ENCODE measurements around the gene POLR2M. TPM values are rescaled to one million over a fixed set of nuclear protein-coding genes. Genes with fewer than 3 reads are reported as not detected.

POLR2M gene
- polyA plus RNA-seq, 4 donors = 85.4 to 99.2 (median 94.6) TPM

- DNase-seq (ENCODE audit: low read depth in 4 of 4, low spot score in 2 of 4) = no peak
These were observed 29.4 kb downstream of the POLR2M start for GRCh38 chr15:57735891-57736290.

GRCh38 chr15:57736591-57736990 lies 30.1 kb downstream of the POLR2M start:
- no peak for DNase-seq (ENCODE audit: low read depth in 4 of 4, low spot score in 2 of 4)

- DNase-seq (ENCODE audit: low read depth in 4 of 4, low spot score in 2 of 4) = no peak
These were observed 32.3 kb downstream of the POLR2M start for GRCh38 chr15:57738734-57739237.

GRCh38 chr15:57740048-57740447 lies 33.5 kb downstream of the POLR2M start:
- DNase-seq (ENCODE audit: low read depth in 4 of 4, low spot score in 2 of 4) = no peak

GRCh38 chr15:57741089-57741488 lies 34.6 kb downstream of the POLR2M start:
- DNase-seq (ENCODE audit: low read depth in 4 of 4, low spot score in 2 of 4) = no peak

- DNase-seq (ENCODE audit: low read depth in 4 of 4, low spot score in 2 of 4) = no peak
These were observed 36.9 kb downstream of the POLR2M start for GRCh38 chr15:57743424-57743823.

GRCh38 chr15:57746786-57747185 lies 40.3 kb downstream of the POLR2M start:
- no peak for DNase-seq (ENCODE audit: low read depth in 4 of 4, low spot score in 2 of 4)

GRCh38 chr15:57747206-57747896 lies 40.8 kb downstream of the POLR2M start:
- DNase-seq (ENCODE audit: low read depth in 4 of 4, low spot score in 2 of 4) = no peak

- no peak for DNase-seq (ENCODE audit: low read depth in 4 of 4, low spot score in 2 of 4)
These were observed 44.8 kb downstream of the POLR2M start for GRCh38 chr15:57751177-57751800.

- no peak for DNase-seq (ENCODE audit: low read depth in 4 of 4, low spot score in 2 of 4)
These were observed 45.9 kb downstream of the POLR2M start for GRCh38 chr15:57752436-57752835.

GRCh38 chr15:57752840-57753239 lies 46.3 kb downstream of the POLR2M start:
- DNase-seq (ENCODE audit: low read depth in 4 of 4, low spot score in 2 of 4) = no peak

- no peak for DNase-seq (ENCODE audit: low read depth in 4 of 4, low spot score in 2 of 4)
These were observed 50.0 kb downstream of the POLR2M start for GRCh38 chr15:57756466-57756865.

- DNase-seq (ENCODE audit: low read depth in 4 of 4, low spot score in 2 of 4) = no peak
These were observed 52.0 kb downstream of the POLR2M start for GRCh38 chr15:57758560-57758959.

GRCh38 chr15:57761562-57761961 lies 55.0 kb downstream of the POLR2M start:
- no peak for DNase-seq (ENCODE audit: low read depth in 4 of 4, low spot score in 2 of 4)

GRCh38 chr15:57762302-57762701 lies 55.8 kb downstream of the POLR2M start:
- DNase-seq (ENCODE audit: low read depth in 4 of 4, low spot score in 2 of 4) = no peak

- no peak for DNase-seq (ENCODE audit: low read depth in 4 of 4, low spot score in 2 of 4)
These were observed 56.9 kb downstream of the POLR2M start for GRCh38 chr15:57763176-57763964.

Other genes starting within 250 kb of the POLR2M start
- gene MYZAP, start 114.8 kb upstream of the POLR2M start, polyA plus RNA-seq (ENCODE audit: insufficient read length in 4 of 4) = 1 to 10 TPM; 4.4 to 8.9 (median 5.4) TPM